ENCODE results near the gene PLXNA3. TPM values are rescaled to one million over a fixed set of nuclear protein-coding genes. Genes with fewer than 3 reads are reported as not detected.
A peak's percentile ranks its signal among the peaks of the same experiment; 100 is the strongest.

The PLXNA3 gene
- total RNA-seq, 2 experiments from 2014 or later: 35.1 to 38.1 TPM

DNA sequence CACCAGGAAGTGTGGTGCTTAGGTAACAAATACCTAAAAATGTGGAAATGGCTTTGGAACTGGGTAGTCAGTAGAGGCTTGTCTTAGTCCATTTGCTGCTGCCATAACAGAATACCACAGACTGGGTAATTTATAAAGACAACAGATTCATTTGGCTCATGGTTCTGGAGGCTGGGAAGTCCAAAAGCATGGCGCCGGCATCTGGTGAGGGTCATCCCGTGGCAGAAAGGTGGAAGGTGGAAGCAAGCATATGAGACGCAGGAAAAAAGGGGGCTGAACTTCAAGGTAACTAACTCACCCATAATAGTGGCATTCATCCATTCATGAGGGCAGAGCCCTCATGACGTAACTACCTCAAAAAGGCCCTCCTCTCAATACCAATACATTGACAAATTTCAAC is 51.4 kb downstream of the PLXNA3 start:
- Mint-ChIP-seq H3K27me3 (no peaks in the 10 kb centered on the region), H3K27ac (peak overlapping the region; percentile 36), H3K36me3 (ENCODE audit: low read depth) (peaks cover 20% of the 10 kb centered on the region), H3K9me3 (no peaks in the 10 kb centered on the region), H3K4me3 (no peak overlapping the region), H3K4me1 (ENCODE audit: low read depth) (peaks cover 13% of the 10 kb centered on the region)
- no peaks in the 10 kb centered on the region for H3K27me3 ChIP-seq (ENCODE audit: control insufficient read depth in 1 of 2, insufficient read depth in 2 of 2, low read length in 2 of 2)
- peaks cover 27% of the 10 kb centered on the region for H3K4me1 ChIP-seq (ENCODE audit: insufficient read depth, low read length)
- POLR2A ChIA-PET: no interaction called here
- no peaks in the 10 kb centered on the region for H3K9me3 ChIP-seq (ENCODE audit: control insufficient read depth in 1 of 2, insufficient read depth in 1 of 2, low read length in 2 of 2)
- H3K27ac ChIP-seq (ENCODE audit: low read depth in 1 of 2, low read length in 2 of 2): no peak overlapping the region
- DNase-seq (no peak), ATAC-seq (ENCODE audit: poor library complexity) (no peak)
- CTCF ChIA-PET: no interaction called here
- H3K36me3 ChIP-seq (ENCODE audit: insufficient read depth, low read length): peaks cover 26% of the 10 kb centered on the region
- no peak overlapping the region for H3K4me3 ChIP-seq (ENCODE audit: low read length)
- intact Hi-C loops (cut with DNase I, micrococcal nuclease): no loop called here
- TF ChIP-seq, protein P1, sequence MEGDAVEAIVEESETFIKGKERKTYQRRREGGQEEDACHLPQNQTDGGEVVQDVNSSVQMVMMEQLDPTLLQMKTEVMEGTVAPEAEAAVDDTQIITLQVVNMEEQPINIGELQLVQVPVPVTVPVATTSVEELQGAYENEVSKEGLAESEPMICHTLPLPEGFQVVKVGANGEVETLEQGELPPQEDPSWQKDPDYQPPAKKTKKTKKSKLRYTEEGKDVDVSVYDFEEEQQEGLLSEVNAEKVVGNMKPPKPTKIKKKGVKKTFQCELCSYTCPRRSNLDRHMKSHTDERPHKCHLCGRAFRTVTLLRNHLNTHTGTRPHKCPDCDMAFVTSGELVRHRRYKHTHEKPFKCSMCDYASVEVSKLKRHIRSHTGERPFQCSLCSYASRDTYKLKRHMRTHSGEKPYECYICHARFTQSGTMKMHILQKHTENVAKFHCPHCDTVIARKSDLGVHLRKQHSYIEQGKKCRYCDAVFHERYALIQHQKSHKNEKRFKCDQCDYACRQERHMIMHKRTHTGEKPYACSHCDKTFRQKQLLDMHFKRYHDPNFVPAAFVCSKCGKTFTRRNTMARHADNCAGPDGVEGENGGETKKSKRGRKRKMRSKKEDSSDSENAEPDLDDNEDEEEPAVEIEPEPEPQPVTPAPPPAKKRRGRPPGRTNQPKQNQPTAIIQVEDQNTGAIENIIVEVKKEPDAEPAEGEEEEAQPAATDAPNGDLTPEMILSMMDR (IDR thresholded peaks at IDR 0.05): no peak

- DNase-seq: no peak
- TF ChIP-seq, protein P1 (IDR thresholded peaks at IDR 0.05): no peak
- POLR2A ChIA-PET: no interaction called here
These were observed 53.7 kb downstream of the PLXNA3 start for GRCh38 chrX:154511761-154512160.

DNA sequence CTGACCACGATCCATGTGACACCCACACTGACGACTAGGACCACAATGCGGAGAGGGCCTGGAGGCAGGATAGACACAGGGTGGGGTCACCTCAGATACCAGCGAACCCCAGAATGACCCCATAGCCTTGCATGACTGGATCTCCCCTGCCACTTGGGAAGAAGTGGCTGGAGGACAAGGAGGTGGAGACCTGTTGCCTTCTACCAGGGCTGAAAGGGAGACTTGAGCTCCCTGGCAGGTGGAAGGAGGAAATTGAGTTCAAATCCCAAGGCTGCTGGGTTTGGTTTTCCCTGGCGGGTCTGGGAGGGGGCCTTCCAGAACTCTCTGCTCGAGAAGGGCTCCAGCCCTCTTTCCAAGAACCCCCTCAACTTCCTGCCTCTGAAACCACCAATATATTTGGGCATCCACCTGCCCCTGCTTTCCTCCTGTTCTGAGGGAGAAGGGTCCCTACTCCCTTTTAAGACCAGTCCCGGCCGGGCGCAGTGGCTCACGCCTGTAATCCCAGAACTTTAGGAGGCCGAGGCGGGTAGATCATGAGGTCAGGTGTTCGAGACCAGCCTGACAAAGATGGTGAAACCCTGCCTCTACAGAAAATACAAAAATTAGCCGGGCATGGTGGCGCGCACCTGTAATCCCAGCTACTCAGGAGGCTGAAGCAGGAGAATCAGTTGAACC is 54.9 kb downstream of the PLXNA3 start:
- CTCF ChIA-PET: no interaction called here
- peaks cover 46% of the 10 kb centered on the region for H3K4me1 ChIP-seq (ENCODE audit: insufficient read depth, low read length)
- no peak for ATAC-seq (ENCODE audit: poor library complexity)
- H3K27ac Mint-ChIP-seq: no peak overlapping the region
- H3K27me3 Mint-ChIP-seq: no peaks in the 10 kb centered on the region
- no peak overlapping the region for H3K27ac ChIP-seq (ENCODE audit: low read depth in 1 of 2, low read length in 2 of 2)
- H3K27me3 ChIP-seq (ENCODE audit: control insufficient read depth in 1 of 2, insufficient read depth in 2 of 2, low read length in 2 of 2): no peaks in the 10 kb centered on the region
- DNase-seq: no peak
- H3K4me3 ChIP-seq (ENCODE audit: low read length): no peak overlapping the region
- peaks cover 27% of the 10 kb centered on the region for H3K4me1 Mint-ChIP-seq (ENCODE audit: low read depth)
- peak overlapping the region; percentile 51 for H3K4me3 Mint-ChIP-seq
- POLR2A ChIA-PET: no interaction called here
- TF ChIP-seq, protein P1 (IDR thresholded peaks at IDR 0.05): no peak
- no peaks in the 10 kb centered on the region for H3K9me3 Mint-ChIP-seq
- intact Hi-C loops (cut with DNase I, micrococcal nuclease): no loop called here
- H3K9me3 ChIP-seq (ENCODE audit: control insufficient read depth in 1 of 2, insufficient read depth in 1 of 2, low read length in 2 of 2): no peaks in the 10 kb centered on the region
- H3K36me3 ChIP-seq (ENCODE audit: insufficient read depth, low read length): peaks cover 11% of the 10 kb centered on the region
- peaks cover 19% of the 10 kb centered on the region for H3K36me3 Mint-ChIP-seq (ENCODE audit: low read depth)

More at GRCh38 chrX:154511761-154512160, 53.7 kb downstream of the PLXNA3 start:
- Histone ChIP-seq H3K9me3 (ENCODE audit: control insufficient read depth in 1 of 2, insufficient read depth in 1 of 2, low read length in 2 of 2) (no peaks in the 10 kb centered on the region), H3K27ac (ENCODE audit: low read depth in 1 of 2, low read length in 2 of 2) (peak overlapping the region; percentile 40 to 41), H3K27me3 (ENCODE audit: control insufficient read depth in 1 of 2, insufficient read depth in 2 of 2, low read length in 2 of 2) (no peaks in the 10 kb centered on the region), H3K36me3 (ENCODE audit: insufficient read depth, low read length) (peaks cover 18% of the 10 kb centered on the region), H3K4me1 (ENCODE audit: insufficient read depth, low read length) (peaks cover 42% of the 10 kb centered on the region), H3K4me3 (ENCODE audit: low read length) (no peak overlapping the region)
- CTCF ChIA-PET: no interaction called here
- H3K27me3 Mint-ChIP-seq: no peaks in the 10 kb centered on the region
- no peaks in the 10 kb centered on the region for H3K9me3 Mint-ChIP-seq
- peak overlapping the region; percentile 74 for H3K27ac Mint-ChIP-seq
- intact Hi-C loops (cut with DNase I, micrococcal nuclease): no loop called here
- peaks cover 26% of the 10 kb centered on the region for H3K4me1 Mint-ChIP-seq (ENCODE audit: low read depth)
- peaks cover 19% of the 10 kb centered on the region for H3K36me3 Mint-ChIP-seq (ENCODE audit: low read depth)
- peak overlapping the region; percentile 38 for H3K4me3 Mint-ChIP-seq
- ATAC-seq (ENCODE audit: poor library complexity): no peak
